Lower leg skin (tissue), 3 donors: ENCODE data around the gene GNAI2.

Source experiments
- POLR2A ChIP-seq, 2 donors: fragments of 450-650 bp; IDR thresholded peaks; one replicate each; pipeline ENCODE4 v1.6.1; 2016 to 2017; ENCODE audit warnings: antibody characterized with exemption in 2 of 2, mild to moderate bottlenecking in 1 of 2, moderate library complexity in 1 of 2
- TF ChIP-seq, protein P1 (sequence below), 3 donors: fragments of 450-650 bp; IDR thresholded peaks; one replicate each; pipeline ENCODE4 v1.5.1; 2016; ENCODE audit warnings: antibody characterized with exemption in 3 of 3, mild to moderate bottlenecking in 3 of 3, moderate library complexity in 2 of 3

DNA sequence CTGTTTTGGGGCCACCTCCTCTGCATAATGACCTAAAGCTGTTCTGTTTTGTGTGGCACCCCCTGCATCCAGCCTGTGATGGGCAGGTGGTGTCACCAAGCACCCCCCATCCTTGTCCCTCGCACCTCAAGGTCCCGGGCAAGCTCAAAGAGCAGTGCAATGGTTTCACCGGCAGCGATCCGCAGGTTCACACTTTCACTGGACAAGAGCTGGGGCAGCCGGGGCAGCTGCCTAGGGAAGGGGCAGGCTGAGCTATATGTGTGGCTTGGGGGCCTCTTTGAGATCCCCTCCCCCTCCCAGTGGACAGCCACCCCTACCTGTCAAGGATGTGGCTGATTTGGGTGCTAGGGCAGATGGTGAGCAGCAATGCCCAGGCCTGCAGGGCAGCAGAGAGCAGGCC lies 53.1 kb downstream of the GNAI2 start:
- TF ChIP-seq, protein P1, sequence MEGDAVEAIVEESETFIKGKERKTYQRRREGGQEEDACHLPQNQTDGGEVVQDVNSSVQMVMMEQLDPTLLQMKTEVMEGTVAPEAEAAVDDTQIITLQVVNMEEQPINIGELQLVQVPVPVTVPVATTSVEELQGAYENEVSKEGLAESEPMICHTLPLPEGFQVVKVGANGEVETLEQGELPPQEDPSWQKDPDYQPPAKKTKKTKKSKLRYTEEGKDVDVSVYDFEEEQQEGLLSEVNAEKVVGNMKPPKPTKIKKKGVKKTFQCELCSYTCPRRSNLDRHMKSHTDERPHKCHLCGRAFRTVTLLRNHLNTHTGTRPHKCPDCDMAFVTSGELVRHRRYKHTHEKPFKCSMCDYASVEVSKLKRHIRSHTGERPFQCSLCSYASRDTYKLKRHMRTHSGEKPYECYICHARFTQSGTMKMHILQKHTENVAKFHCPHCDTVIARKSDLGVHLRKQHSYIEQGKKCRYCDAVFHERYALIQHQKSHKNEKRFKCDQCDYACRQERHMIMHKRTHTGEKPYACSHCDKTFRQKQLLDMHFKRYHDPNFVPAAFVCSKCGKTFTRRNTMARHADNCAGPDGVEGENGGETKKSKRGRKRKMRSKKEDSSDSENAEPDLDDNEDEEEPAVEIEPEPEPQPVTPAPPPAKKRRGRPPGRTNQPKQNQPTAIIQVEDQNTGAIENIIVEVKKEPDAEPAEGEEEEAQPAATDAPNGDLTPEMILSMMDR (IDR thresholded peaks at IDR 0.05) = no peak
- no peak for TF ChIP-seq POLR2A (IDR thresholded peaks at IDR 0.05)
